Activated CD4-positive, alpha-beta T cell treated with anti-CD3 and anti-CD28 coated beads for 36 hours (primary cell): ENCODE measurements around the gene OTOF. TPM values are rescaled to one million over a fixed set of nuclear protein-coding genes. Genes with fewer than 3 reads are reported as not detected.

Experiments
- ATAC-seq: fragments of 200-7000 bp; cut with Tn5 transposase; one replicate; pipeline ENCODE4 v1.10.0; 2021; ENCODE audit warnings: mild to moderate bottlenecking, moderate library complexity
- CTCF ChIA-PET: fragments of 350-600 bp; sonication (Branson Sonifier 250); formaldehyde crosslinking; loops from one replicate; lab custom pipeline; 2021; ENCODE audit warnings: antibody characterized with exemption; lab: Charles Lee
- POLR2A ChIA-PET: fragments of 350-600 bp; sonication (Branson Sonifier 250); formaldehyde crosslinking; loops from one replicate; lab custom pipeline; 2021; ENCODE audit warnings: antibody characterized with exemption, inconsistent platforms; lab: Charles Lee
- DNase-seq: peaks from one replicate; pipeline ENCODE4 v3.0.0-alpha.2; 2020
- H3K27ac Mint-ChIP-seq: one replicate; pipeline ENCODE4 v1.8.0; 2021; ENCODE audit warnings: mixed read lengths
- H3K27me3 Mint-ChIP-seq: one replicate; pipeline ENCODE4 v1.8.0; 2021; ENCODE audit warnings: mixed read lengths
- H3K36me3 Mint-ChIP-seq: one replicate; pipeline ENCODE4 v1.8.0; 2021; ENCODE audit warnings: low read depth, mixed read lengths
- H3K4me1 Mint-ChIP-seq: one replicate; pipeline ENCODE4 v1.8.0; 2021; ENCODE audit warnings: mixed read lengths
- H3K4me3 Mint-ChIP-seq: one replicate; pipeline ENCODE4 v1.8.0; 2021; ENCODE audit warnings: mild to moderate bottlenecking, moderate library complexity, mixed read lengths
- H3K9me3 Mint-ChIP-seq: one replicate; pipeline ENCODE4 v1.8.0; 2021; ENCODE audit warnings: low read depth, mixed read lengths
- intact Hi-C, 2 experiments: fragments of 100-400 bp; cut with DNase I in 1 of 2; cut with micrococcal nuclease in 1 of 2; formaldehyde crosslinking; loops; one replicate each; pipeline versions ENCODE4 v1.14.2 to v1.15.1; 2022 to 2024; cut with DNase I, micrococcal nuclease
- total RNA-seq, 2 experiments: library from RNA; stranded (reverse); gene quantifications; one replicate each; pipeline ENCODE4 v1.2.3, GENCODE V29; 2021

The OTOF gene
- total RNA-seq, 2 experiments from 2014 or later = 1.9 to 2.3 TPM

- no peak overlapping the region for H3K27ac Mint-ChIP-seq
- no peaks in the 10 kb centered on the region for H3K36me3 Mint-ChIP-seq
- ChIA-PET CTCF (interaction anchor here (0.9 kb wide), 1 partner anchor 14 kb away, joined by 3 read pairs; no protein-coding TSS in a partner anchor), POLR2A (interaction anchor here (0.6 kb wide), 1 partner anchor 65 kb away, joined by 3 read pairs; no protein-coding TSS in a partner anchor)
- no peaks in the 10 kb centered on the region for H3K27me3 Mint-ChIP-seq
- intact Hi-C loops = no loop called here
- no peak overlapping the region for H3K4me3 Mint-ChIP-seq
- H3K4me1 Mint-ChIP-seq = peaks cover 18% of the 10 kb centered on the region
- H3K9me3 Mint-ChIP-seq = no peaks in the 10 kb centered on the region
- no peak for DNase-seq
- no peak for ATAC-seq
Observed at GRCh38 chr2:26516246-26516645, 38.3 kb upstream of the OTOF start.

- ATAC-seq (no peak), DNase-seq (no peak)
- POLR2A ChIA-PET = no interaction called here
- no peaks in the 10 kb centered on the region for H3K27me3 Mint-ChIP-seq
- CTCF ChIA-PET = interaction anchor here (0.9 kb wide), 1 partner anchor 13 kb away, joined by 3 read pairs; no protein-coding TSS in a partner anchor
- H3K9me3 Mint-ChIP-seq = no peaks in the 10 kb centered on the region
- H3K4me3 Mint-ChIP-seq = no peak overlapping the region
- intact Hi-C loops = no loop called here
- H3K36me3 Mint-ChIP-seq = no peaks in the 10 kb centered on the region
- no peak overlapping the region for H3K27ac Mint-ChIP-seq
- peaks cover 18% of the 10 kb centered on the region for H3K4me1 Mint-ChIP-seq
Observed at GRCh38 chr2:26515771-26516170, 37.8 kb upstream of the OTOF start.

GRCh38 chr2:26514045-26514444 lies 36.1 kb upstream of the OTOF start:
- peaks cover under 1% of the 10 kb centered on the region for H3K4me1 Mint-ChIP-seq
- H3K27ac Mint-ChIP-seq = no peak overlapping the region
- no peak overlapping the region for H3K4me3 Mint-ChIP-seq
- CTCF ChIA-PET = no interaction called here
- POLR2A ChIA-PET = no interaction called here
- H3K36me3 Mint-ChIP-seq = no peaks in the 10 kb centered on the region
- no peaks in the 10 kb centered on the region for H3K27me3 Mint-ChIP-seq
- DNase-seq = no peak
- intact Hi-C loops = no loop called here
- H3K9me3 Mint-ChIP-seq = no peaks in the 10 kb centered on the region
- ATAC-seq = no peak

- H3K4me3 Mint-ChIP-seq = no peak overlapping the region
- DNase-seq (no peak), ATAC-seq (no peak)
- no peaks in the 10 kb centered on the region for H3K36me3 Mint-ChIP-seq
- POLR2A ChIA-PET = no interaction called here
- intact Hi-C loops = no loop called here
- CTCF ChIA-PET = no interaction called here
- H3K4me1 Mint-ChIP-seq = no peaks in the 10 kb centered on the region
- no peaks in the 10 kb centered on the region for H3K27me3 Mint-ChIP-seq
- no peaks in the 10 kb centered on the region for H3K9me3 Mint-ChIP-seq
- H3K27ac Mint-ChIP-seq = no peak overlapping the region
Observed at GRCh38 chr2:26513261-26513660, 35.3 kb upstream of the OTOF start.

- ChIA-PET CTCF (interaction anchor here (1.3 kb wide), 1 partner anchor 9 kb away, joined by 3 read pairs; no protein-coding TSS in a partner anchor), POLR2A (no interaction called here)
- intact Hi-C loops = no loop called here
- Mint-ChIP-seq H3K27ac (no peak overlapping the region), H3K4me1 (no peaks in the 10 kb centered on the region), H3K9me3 (no peaks in the 10 kb centered on the region), H3K27me3 (no peaks in the 10 kb centered on the region), H3K36me3 (no peaks in the 10 kb centered on the region), H3K4me3 (no peak overlapping the region)
- ATAC-seq (no peak), DNase-seq (no peak)
Observed at GRCh38 chr2:26511466-26511865, 33.5 kb upstream of the OTOF start.

- Mint-ChIP-seq H3K27ac (no peak overlapping the region), H3K27me3 (no peaks in the 10 kb centered on the region), H3K9me3 (no peaks in the 10 kb centered on the region), H3K4me3 (no peak overlapping the region), H3K4me1 (no peaks in the 10 kb centered on the region), H3K36me3 (no peaks in the 10 kb centered on the region)
- ChIA-PET POLR2A (no interaction called here), CTCF (interaction anchor here (0.6 to 1.0 kb wide), 3 partner anchors 353 to 946 kb away, joined by 3 to 4 read pairs (median 3); no protein-coding TSS in a partner anchor)
- DNase-seq (no peak), ATAC-seq (no peak)
- intact Hi-C loops = no loop called here
Observed at GRCh38 chr2:26510344-26510973, 32.5 kb upstream of the OTOF start.

GRCh38 chr2:26509141-26509540 lies 31.2 kb upstream of the OTOF start:
- DNase-seq = no peak
- intact Hi-C loops = no loop called here
- ATAC-seq = no peak
- Mint-ChIP-seq H3K27ac (no peak overlapping the region), H3K36me3 (no peaks in the 10 kb centered on the region), H3K9me3 (no peaks in the 10 kb centered on the region), H3K4me1 (no peaks in the 10 kb centered on the region), H3K27me3 (no peaks in the 10 kb centered on the region), H3K4me3 (no peak overlapping the region)
- ChIA-PET POLR2A (no interaction called here), CTCF (no interaction called here)

- ChIA-PET POLR2A (no interaction called here), CTCF (interaction anchor here (0.9 kb wide), 1 partner anchor 13 kb away, joined by 3 read pairs; no protein-coding TSS in a partner anchor)
- Mint-ChIP-seq H3K9me3 (no peaks in the 10 kb centered on the region), H3K4me3 (no peak overlapping the region), H3K4me1 (peaks cover 3% of the 10 kb centered on the region), H3K27me3 (peaks cover 1% of the 10 kb centered on the region), H3K36me3 (no peaks in the 10 kb centered on the region), H3K27ac (no peak overlapping the region)
- ATAC-seq (no peak), DNase-seq (no peak)
- intact Hi-C loops = no loop called here
Observed at GRCh38 chr2:26507932-26508331, 30.0 kb upstream of the OTOF start.

- Mint-ChIP-seq H3K36me3 (no peaks in the 10 kb centered on the region), H3K9me3 (no peaks in the 10 kb centered on the region), H3K4me1 (peaks cover 3% of the 10 kb centered on the region), H3K4me3 (no peak overlapping the region), H3K27me3 (peaks cover 1% of the 10 kb centered on the region), H3K27ac (no peak overlapping the region)
- no peak for DNase-seq
- CTCF ChIA-PET = no interaction called here
- ATAC-seq = no peak
- POLR2A ChIA-PET = no interaction called here
- intact Hi-C loops = no loop called here
Observed at GRCh38 chr2:26507088-26507487, 29.2 kb upstream of the OTOF start.

GRCh38 chr2:26506279-26506678 lies 28.4 kb upstream of the OTOF start:
- H3K9me3 Mint-ChIP-seq = no peaks in the 10 kb centered on the region
- intact Hi-C loops = no loop called here

GRCh38 chr2:26504002-26504401 lies 26.1 kb upstream of the OTOF start:
- peak overlapping the region; percentile 65 for H3K4me3 Mint-ChIP-seq
- H3K9me3 Mint-ChIP-seq = no peaks in the 10 kb centered on the region
- no peak for DNase-seq
- intact Hi-C loops = loop anchor here in 1 of 2 experiments (5.0 kb wide), 1 partner anchor 157 kb away; the partner anchor contains the start of genes ADGRF3 and SELENOI
- ATAC-seq = no peak
- ChIA-PET CTCF (interaction anchor here (1.1 to 4.3 kb wide), 5 partner anchors 16 to 242 kb away, joined by 3 to 31 read pairs (median 4); no protein-coding TSS in a partner anchor), POLR2A (no interaction called here)
- H3K27me3 Mint-ChIP-seq = peaks cover 1% of the 10 kb centered on the region
- H3K4me1 Mint-ChIP-seq = peaks cover 3% of the 10 kb centered on the region
- H3K27ac Mint-ChIP-seq = peak overlapping the region; percentile 63
- no peaks in the 10 kb centered on the region for H3K36me3 Mint-ChIP-seq

More at GRCh38 chr2:26506279-26506678, 28.4 kb upstream of the OTOF start:
- no peaks in the 10 kb centered on the region for H3K36me3 Mint-ChIP-seq
- POLR2A ChIA-PET = no interaction called here
- peaks cover 3% of the 10 kb centered on the region for H3K4me1 Mint-ChIP-seq
- CTCF ChIA-PET = interaction anchor here (1.6 kb wide), 1 partner anchor 14 kb away, joined by 5 read pairs; no protein-coding TSS in a partner anchor
- H3K27me3 Mint-ChIP-seq = peaks cover 1% of the 10 kb centered on the region
- no peak for DNase-seq
- ATAC-seq = no peak
- H3K4me3 Mint-ChIP-seq = no peak overlapping the region
- H3K27ac Mint-ChIP-seq = no peak overlapping the region
